OCI-M2 (cell line): Measurements from ENCODE around the gene TESK1.
"Not testable (repeated sequence)": the region's sequence is repeated elsewhere in the genome, so short reads cannot be mapped to it uniquely, and the experiment has no call there.

Experiments used
- DNase-seq: peaks from one replicate; lab custom pipeline; 2025; ENCODE audit not compliant: unreplicated experiment; lab: John Stamatoyannopoulos, UW

The TESK1 gene

GRCh38 chr9:35579659-35580227 is 25.3 kb upstream of the TESK1 start:
- not testable (repeated sequence) for DNase-seq

GRCh38 chr9:35583521-35583920 is 21.5 kb upstream of the TESK1 start:
- not testable (repeated sequence) for DNase-seq

GRCh38 chr9:35584681-35585080 is 20.4 kb upstream of the TESK1 start:
- DNase-seq: not testable (repeated sequence)

- not testable (repeated sequence) for DNase-seq
These were observed 16.6 kb upstream of the TESK1 start for GRCh38 chr9:35588506-35588905.

GRCh38 chr9:35593581-35593980 is 11.5 kb upstream of the TESK1 start:
- no peak for DNase-seq

- no peak for DNase-seq
These were observed 10.6 kb upstream of the TESK1 start for GRCh38 chr9:35594471-35594870.

- not testable (repeated sequence) for DNase-seq
These were observed 8.2 kb upstream of the TESK1 start for GRCh38 chr9:35596907-35597306.

GRCh38 chr9:35598866-35599590 is 6.0 kb upstream of the TESK1 start:
- DNase-seq: no peak

- no peak for DNase-seq
These were observed 5.1 kb upstream of the TESK1 start for GRCh38 chr9:35599763-35600604.

- DNase-seq: no peak
These were observed 1.5 kb upstream of the TESK1 start for GRCh38 chr9:35603506-35603985.

- peak; percentile 82 for DNase-seq
These were observed 980 bp upstream of the TESK1 start for GRCh38 chr9:35603986-35604577.

GRCh38 chr9:35605351-35606137 is 482 bp downstream of the TESK1 start:
- DNase-seq: no peak

GRCh38 chr9:35606138-35606504 is 1.1 kb downstream of the TESK1 start:
- DNase-seq: no peak

GRCh38 chr9:35606726-35607125 is 1.7 kb downstream of the TESK1 start:
- DNase-seq: no peak

GRCh38 chr9:35608221-35608620 is 3.2 kb downstream of the TESK1 start:
- no peak for DNase-seq

GRCh38 chr9:35609001-35609819 is 4.1 kb downstream of the TESK1 start:
- DNase-seq: no peak

- DNase-seq: no peak
These were observed 4.7 kb downstream of the TESK1 start for GRCh38 chr9:35609820-35610163.

GRCh38 chr9:35611230-35611797 is 6.3 kb downstream of the TESK1 start:
- DNase-seq: no peak

- DNase-seq: not testable (repeated sequence)
These were observed 7.0 kb downstream of the TESK1 start for GRCh38 chr9:35612066-35612465.

GRCh38 chr9:35612843-35613242 is 7.8 kb downstream of the TESK1 start:
- no peak for DNase-seq
